ENCODE measurements around the gene CAST.
A peak's percentile ranks its signal among the peaks of the same experiment; 100 is the strongest.
"Not testable (repeated sequence)": the region's sequence is repeated elsewhere in the genome, so short reads cannot be mapped to it uniquely, and the experiment has no call there.

CAST gene, protein sequence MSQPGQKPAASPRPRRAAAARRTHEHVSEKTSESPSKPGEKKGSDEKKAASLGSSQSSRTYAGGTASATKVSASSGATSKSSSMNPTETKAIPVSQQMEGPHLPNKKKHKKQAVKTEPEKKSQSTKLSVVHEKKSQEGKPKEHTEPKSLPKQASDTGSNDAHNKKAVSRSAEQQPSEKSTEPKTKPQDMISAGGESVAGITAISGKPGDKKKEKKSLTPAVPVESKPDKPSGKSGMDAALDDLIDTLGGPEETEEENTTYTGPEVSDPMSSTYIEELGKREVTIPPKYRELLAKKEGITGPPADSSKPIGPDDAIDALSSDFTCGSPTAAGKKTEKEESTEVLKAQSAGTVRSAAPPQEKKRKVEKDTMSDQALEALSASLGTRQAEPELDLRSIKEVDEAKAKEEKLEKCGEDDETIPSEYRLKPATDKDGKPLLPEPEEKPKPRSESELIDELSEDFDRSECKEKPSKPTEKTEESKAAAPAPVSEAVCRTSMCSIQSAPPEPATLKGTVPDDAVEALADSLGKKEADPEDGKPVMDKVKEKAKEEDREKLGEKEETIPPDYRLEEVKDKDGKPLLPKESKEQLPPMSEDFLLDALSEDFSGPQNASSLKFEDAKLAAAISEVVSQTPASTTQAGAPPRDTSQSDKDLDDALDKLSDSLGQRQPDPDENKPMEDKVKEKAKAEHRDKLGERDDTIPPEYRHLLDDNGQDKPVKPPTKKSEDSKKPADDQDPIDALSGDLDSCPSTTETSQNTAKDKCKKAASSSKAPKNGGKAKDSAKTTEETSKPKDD

DNA sequence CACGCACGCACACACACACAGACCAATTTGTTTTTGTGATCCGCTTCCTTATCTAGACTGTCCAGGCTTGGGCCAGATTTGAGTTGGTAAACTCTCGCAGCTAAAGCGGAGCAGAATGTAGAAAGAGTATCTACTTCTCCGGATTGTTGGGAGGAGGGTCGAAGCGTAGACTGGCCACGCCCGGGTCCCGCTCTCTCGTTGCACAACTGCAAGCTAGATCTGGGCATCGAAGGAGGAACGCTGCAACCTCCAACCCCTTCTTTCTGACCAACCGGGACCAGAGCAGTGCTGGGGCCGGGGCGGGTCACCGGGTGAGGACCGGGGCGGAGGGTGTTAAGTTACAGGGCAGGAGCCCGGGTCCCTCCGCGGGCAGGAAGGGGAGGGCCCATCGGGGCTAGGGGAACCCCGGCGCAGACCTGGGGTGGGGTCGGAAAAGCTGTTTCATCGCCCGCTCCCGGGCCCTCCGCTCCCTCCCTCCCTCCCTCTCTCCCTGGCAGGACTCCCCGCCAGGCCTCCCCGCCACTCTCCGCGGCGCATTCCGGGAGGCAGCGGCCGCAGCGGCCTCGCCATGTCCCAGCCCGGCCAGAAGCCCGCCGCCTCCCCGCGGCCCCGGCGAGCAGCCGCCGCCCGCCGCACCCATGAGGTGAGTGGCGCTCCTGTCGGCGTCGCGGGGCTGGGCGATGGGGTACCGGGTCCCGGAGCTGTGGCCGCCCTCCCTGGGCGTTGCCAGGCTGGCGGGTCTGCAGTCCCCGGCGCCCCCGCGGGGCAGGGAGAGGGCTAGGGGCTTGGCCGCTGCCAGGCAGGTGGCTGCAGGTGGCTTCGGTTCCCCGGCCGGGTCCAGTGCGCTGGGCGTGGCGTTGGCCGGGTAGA, at the start of gene CAST:
Gene CAST, plus strand, starts transcription at position 522 of the 870 bp plus-strand sequence. Its CDS starts 47 bp downstream, at position 569.
- DNase-seq = no peak

DNA sequence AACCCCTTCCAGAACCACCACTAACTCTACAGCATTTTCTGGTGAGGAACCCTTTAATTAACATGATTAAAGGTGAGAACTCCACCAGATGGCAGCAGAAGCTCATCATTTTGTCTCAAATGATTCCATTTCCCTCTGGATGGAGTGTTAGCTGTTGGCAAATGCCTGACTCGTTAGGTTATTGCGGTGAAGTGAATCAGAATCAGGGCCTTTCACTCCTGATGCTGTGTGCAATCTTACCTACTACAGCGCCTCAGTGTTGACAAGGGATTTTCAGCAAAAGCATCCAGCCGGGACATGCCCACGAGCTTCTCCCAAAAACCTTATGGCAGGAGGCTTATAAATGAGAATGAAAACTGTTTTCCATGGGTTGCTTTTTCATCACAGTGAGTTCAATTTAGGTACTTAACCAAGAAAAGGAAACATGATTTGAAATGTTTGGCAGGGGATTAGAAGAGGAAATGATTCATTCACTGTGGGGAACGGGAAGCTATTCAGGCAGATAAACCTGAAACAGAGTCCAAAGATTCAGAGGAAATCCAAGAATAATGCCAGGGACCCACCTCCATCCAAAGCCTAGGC, 48.0 kb upstream of the CAST start:
- peak; percentile 14 for DNase-seq

DNA sequence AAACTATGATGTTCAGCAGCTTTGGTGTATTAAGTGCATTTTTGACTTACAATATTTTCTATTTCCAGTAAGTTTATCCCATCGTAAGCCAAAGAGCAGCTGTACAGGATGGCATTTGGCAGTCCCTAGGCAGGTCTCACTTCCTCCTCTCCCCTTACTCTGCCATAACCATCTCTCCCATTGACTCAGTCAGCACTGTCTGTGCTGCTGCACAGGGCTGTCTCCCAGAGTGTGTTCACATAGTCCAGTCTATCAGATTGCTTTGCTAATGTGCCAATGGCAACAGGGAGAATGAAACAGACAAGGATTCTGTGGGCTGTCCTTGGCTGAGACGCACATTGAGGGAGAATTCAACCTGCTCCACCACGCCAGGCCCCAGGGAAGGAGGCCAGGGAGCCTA, 47.0 kb upstream of the CAST start:
- DNase-seq = no peak

DNA sequence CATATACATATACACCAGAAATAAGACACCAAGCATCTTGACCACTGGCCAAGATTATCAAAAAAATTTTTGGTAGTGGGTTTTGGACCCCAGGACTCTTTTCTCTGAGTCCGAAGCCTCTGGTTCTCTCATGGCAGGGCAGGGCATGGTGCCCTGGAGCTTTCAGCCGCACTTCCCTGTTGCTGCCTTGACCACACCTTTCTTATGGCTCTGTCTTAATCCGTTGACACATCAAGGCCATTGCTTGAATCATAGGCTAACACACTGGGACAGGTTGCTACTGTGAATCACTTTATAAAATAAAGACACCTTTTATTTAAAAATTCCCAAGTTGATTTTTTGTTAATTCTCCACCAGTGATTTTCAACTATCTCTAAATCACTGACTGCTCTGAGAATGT, 45.4 kb upstream of the CAST start:
- no peak for DNase-seq

DNA sequence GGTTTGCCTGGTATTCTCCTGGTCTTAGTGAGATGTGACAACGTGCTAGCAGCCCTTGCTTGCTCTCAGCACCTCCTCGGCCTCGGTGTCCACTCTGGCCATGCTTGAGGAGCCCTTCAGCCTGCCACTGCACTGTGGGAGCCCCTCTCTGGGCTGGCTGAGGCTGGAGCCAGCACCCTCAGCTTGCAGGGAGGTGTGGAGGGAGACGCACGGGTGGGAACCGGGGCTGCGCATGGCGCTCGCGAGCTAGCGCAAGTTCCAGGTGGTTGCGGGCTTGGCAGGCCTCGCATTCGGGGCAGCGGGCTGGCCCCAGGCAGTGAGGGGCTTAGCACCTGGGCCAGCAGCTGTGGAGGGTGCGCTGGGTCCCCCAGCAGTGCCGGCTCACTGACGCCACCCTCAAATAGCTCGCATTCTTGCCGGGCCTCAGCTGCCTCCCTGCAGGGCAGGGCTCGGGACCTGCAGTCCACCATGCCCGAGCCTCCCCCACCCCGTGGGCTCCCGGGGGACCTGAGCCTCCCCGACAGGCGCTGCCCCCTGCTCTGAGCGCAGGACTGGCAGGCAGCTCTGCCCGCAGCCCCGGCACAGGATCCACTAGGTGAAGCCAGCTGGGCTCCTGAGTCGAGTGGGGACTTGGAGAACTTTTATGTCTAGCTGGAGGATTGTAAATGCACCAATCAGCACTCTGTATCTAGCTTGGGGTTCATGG, 43.7 kb upstream of the CAST start:
- not testable (repeated sequence) for DNase-seq

DNA sequence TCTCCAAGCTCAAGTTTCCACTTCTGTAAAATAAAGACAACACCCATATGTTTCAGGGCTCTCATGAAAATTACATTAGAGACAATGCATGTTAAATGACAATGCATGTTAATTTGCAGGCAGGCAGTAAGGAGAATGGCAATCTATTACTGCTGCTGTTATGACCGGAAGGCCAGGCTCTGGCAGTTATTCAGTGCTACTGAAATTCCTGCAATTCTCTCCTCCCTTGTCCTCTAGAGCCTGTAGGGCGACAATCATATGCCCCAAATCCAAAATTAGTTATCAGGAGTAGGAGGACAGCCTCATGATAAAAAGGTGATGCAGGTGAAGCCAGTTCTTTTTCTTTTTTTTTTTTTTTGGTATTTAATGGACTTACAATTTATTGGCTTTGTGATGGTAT, 42.2 kb upstream of the CAST start:
- DNase-seq = no peak

DNA sequence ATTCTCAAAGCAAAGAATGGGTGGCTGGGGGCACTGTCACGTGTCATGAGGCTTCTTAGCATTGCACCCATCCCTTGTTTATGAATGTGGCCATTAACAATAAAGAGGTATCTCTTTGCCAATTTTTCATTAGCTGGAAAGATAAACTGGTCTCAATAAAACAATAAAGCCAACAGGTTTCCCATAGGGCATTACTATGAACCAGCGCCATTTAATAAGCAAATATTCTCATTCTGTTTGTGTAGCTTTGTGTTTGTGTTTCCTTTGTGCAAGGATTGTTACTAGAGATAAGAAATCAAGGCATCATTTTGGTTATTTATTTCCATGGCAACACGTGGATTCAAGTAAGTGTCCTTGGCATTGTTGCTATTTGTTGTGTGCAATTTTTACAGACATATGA, 37.6 kb upstream of the CAST start:
- DNase-seq = no peak

DNA sequence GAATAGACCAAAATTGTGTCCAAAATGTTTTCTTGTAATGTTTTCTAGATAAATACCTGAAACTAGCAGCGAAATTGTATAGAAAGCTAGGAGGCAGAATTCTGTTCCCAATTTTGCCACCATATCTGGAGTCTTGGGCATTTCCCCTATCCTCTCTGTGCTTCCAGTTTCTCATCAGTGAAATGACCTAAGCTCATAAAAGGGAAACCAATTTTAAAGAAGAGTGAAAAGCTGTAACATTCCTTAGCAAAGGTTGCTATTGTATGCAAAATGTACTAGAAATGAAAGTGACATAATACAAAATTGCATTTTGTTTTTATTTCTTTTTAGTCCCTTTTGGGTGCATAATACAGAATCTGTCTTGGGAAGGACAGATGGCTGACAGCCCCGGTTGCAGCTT, 36.8 kb upstream of the CAST start:
- no peak for DNase-seq

DNA sequence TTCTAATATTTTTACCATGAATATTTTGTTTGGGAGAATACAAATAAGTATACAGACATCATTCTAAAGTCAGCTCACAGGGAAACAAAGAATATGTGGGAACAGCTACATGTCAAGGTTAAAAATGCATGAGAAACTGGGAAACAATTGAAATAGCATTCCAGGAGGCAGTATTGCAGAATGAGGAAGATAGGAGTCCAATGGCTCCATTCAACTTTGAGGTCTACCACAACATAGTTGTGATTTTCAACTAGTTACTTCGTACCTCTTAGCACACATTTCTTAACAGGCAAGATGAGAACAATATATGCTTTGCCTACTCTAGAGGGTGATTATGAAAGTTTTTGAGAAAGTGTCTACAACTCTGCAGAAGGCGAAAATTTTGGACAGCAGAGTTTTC, 35.2 kb upstream of the CAST start:
- no peak for DNase-seq

DNA sequence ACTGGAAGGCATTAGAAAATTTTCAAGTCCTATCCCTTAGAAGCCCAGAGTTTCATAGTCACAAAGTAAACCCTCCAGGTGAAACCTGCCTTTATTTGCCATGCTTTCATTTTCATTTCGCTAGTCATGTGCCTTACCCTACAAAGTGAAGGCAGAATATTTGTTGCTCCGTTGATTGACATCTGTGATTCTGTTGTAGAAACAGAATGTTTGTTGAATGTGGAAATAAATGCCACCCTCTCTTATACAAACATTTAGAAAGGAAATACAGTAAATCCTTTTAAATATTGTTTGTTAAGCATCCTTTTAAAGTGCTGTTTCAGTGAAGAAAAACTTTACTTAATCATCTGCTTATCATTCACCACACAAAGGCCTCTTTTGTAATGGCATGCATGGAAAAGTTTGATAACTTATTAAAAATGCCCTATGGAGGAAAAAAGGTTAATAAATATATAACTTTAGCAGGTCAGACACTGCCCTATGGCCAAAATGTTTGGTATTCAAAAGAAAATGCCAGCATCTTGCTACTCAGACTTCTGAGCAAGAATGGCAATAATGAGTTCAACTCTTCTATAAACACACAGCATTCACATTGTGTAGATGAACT, 34.3 kb upstream of the CAST start:
- no peak for DNase-seq

DNA sequence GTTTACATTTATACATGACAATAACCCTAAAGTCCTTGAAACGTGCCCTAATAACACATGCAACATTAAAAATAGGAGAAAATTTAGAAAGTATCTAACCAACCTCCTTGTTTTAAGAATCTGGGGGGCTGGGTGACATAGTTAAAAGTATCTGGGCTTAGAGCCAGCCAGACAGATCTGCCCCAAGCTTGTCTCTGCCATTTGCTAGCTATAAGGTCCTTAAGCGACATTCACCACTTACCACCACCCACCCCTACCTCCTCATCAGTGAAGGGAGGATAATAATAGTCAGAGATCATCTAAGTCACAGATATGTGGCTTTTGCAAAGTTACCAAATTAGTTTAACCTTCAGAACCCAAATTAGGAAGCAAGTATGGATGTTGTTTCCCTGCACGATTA, 33.8 kb upstream of the CAST start:
- no peak for DNase-seq

DNA sequence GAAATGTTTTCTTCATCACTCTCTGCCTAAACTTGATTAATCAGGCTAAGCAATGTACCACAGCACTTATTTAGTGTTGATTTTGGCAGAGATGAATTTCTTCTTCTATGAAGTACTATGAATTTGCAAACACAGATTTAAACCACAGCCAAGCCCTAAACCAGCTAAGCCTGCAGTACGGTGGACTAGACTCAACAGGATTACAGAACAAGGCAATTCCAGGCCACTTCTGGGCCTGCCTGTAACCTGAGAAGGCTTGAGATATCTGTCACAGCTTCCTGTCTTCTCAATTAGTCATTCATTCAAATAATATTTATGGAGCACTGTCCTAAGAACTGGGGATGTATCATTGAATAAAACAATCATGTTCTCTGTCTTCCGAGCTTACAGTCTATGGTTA, 32.4 kb upstream of the CAST start:
- DNase-seq = peak; percentile 47

DNA sequence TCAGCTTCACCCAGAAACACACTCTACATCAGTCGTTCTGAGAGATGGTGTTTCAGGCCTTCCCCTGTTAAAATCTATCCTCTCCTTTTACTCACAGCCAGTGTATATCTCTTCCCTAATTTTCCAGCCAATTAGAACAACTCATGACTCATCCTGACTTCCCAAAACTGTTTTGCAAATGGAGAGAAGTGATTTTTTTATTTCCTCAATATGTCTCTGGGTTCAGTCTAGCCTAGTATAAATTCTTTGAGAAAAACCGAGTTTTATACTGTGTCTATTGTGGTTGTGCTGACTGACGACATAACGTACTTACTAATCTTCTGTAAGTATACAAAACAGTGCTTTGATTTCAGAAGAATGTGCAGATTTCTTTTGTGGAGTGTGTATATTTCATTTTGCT, 28.4 kb upstream of the CAST start:
- no peak for DNase-seq

DNA sequence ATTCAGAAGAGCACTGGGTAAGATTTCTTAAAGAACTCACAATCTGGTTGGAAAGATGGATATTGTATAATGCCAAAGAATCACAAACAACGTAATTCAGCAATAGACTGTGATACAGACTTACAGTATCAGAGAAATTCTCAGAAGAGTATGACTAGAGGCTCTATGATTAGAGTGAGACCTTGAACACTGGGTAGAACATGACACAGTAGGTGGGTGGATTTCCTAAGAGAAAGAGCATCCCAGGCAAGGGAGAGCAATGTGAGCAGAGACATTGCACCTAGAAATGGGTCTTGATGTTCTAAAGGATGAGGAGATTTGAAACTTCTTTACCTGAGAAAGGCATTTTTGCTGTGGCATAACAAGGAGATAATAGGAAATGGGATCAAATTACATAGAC, 27.3 kb upstream of the CAST start:
- DNase-seq = no peak

DNA sequence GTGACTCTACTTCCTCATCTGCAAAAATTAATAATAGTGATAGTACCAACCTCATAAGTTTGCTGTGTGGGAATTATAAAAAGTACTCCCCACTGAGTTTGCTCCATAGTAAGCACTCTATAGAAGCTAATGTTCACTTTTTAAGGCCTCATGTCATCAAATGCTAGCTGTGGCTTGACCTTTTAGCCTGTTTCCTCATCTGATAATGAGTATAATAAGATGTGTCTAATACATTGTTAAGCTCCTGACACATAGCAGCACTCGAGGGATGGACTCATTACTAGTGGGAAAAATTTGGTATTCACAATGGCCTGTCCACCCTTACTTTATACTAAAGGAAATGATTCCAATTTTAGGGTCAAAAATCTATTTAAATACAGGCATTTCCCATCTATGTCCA, 26.1 kb upstream of the CAST start:
- DNase-seq = no peak

DNA sequence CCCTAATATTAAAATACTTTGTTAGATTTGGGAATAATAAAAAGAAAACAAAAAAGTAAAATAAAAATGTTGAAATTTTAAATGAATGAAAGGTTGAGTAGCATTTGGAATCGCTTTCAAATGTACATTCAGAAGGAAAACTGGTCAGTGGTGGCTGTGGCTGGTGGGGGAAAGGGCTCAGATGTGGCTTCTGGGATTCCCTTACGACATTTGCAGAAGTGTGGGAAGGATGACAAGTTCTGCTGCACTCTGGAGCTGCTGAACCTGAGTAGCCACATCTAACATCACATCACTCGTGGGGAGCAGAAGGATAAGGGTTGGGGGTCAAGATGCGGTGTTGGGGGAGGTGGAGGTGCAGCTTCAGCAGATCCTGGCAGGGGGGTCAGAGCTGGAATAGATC, 25.6 kb upstream of the CAST start:
- DNase-seq = no peak

DNA sequence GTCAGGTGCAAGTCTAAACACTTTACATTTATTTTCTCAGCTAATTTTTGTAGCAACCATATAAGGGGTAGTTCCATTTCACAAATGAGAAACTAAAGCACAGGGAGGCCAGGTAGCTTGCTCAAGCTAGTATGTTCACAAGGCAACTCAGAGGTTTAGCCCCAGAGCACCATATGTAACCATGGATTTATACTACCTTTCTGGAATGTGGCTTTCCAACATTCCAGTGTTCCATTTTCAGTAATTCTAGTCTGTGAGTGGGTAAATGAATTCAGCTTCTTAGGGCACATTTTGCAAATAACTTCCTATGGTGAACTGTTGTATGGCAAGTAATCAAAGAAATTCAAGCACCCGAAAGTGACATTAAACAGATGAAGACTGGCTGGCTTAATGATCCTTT, 25.0 kb upstream of the CAST start:
- no peak for DNase-seq

DNA sequence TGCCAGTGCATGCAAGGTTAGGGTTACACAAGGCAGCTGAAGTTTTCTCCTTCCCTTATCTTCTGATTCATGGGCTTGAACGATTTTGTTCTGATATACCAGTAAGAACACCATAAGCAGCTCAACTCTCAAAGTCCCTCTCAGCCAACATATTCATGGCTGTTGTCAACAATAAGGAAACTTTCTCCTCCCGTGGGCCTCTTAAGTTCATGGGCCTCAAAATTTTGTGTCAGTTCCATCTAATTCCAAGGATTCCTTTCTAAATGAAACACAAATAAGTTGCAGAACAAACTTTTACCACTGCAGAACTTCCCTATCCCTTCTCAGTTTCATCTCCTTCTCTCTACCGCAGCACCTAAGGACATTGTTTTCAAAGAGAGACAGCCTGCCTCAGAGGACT, 23.6 kb upstream of the CAST start:
- DNase-seq = no peak

DNA sequence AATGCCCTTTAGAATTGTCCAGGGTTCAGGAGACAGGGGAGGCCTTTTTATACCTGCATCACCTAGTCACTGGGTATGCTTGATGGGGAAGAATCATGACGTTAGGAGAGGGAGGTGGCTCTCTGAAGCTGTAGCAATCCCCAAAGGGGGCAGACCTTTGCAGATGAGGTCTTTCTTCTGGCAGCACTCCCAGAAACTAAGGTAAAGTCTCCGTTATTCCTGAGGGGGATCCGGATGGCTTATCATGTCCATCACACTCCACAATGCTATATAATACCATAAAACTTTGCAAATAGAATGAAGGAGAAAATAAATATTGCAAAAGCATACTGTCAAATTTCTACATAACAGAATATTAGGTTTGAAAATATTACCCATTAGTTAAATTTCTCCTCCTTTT, 21.5 kb upstream of the CAST start:
- no peak for DNase-seq

DNA sequence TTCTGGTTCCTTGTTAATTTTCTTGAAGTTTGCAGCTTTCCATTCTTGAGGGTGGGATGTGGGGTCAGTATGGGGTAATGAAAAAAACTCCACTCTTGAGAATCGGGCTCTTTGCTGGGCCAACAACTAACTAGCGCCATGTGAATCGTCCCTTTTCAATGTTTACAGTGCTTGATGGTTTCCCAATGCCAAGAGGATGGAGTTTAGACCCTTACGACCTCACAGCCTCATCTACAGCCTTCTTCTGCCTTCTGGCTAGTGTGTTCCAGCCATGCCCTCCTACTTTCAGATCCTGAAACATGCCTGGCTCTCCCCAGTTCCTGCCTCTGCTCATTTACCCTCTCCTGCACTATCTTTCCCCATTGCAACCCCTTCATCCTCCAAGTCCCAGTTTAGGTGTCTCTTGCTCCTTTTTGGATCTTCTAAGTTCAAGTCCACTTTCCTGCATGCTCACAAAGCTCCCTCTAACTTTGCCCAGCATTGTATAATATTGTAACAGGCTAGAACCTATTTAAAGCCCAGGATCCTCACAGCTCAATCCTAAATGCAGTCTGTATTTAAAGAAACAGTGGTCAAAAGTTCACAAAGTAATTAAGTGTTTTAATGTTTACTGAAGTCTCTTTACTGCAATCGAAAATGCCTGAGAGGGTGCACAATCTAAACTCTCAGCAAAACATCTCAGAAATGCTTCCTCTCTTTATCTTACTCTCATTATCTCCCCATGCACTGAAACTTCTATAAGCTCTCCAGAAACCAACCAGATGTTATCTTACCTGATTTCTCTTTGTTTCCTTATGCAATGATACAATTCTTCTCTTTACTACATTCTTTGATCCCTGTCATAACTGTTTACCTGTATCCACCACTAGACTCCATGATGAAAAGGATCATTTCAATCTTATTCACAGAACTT, 20.6 kb upstream of the CAST start:
- no peak for DNase-seq

DNA sequence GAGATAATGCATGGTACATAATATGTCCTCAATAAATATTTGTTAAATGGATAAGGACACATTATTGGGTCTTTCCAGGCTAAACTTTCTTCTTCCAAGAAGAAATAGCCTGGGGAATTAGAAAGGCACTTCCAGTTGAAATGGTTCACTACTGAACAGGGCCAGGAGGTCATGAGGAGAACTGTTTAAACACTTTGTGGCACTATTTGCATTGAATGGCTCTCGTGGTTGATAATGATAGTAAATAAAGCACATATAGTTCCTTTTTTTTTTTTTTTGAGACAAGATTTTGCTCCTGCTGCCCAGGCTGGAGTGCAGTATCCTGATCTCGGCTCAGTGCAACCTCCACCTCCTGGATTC, 19.9 kb upstream of the CAST start:
- no peak for DNase-seq

Data from NCI-H1436 treated with DMSO at 0.1 percent for 48 hours (cell line).